Chondrocyte (in vitro differentiated cells): Measurements from ENCODE around the gene SNAPC4. TPM values are rescaled to one million over a fixed set of nuclear protein-coding genes. Genes with fewer than 3 reads are reported as not detected.

ENCODE experiments used
- DNase-seq: peaks from one replicate; pipeline ENCODE4 v3.0.0; 2021; ENCODE audit warnings: mixed read lengths, low spot score
- H3K27ac Mint-ChIP-seq: one replicate; pipeline ENCODE4 v1.8.0; 2021; ENCODE audit warnings: mild to moderate bottlenecking, moderate library complexity, mixed read lengths; ENCODE audit not compliant: unreplicated experiment
- H3K27me3 Mint-ChIP-seq: 2 replicates; pipeline ENCODE4 v1.8.0; 2021; ENCODE audit warnings: low read depth, mixed read lengths
- H3K36me3 Mint-ChIP-seq: 2 replicates; pipeline ENCODE4 v1.8.0; 2021; ENCODE audit warnings: low read depth, mixed read lengths
- H3K4me1 Mint-ChIP-seq: 2 replicates; pipeline ENCODE4 v1.8.0; 2021; ENCODE audit warnings: low read depth, mild to moderate bottlenecking, mixed read lengths
- H3K4me3 Mint-ChIP-seq: one replicate; pipeline ENCODE4 v1.8.0; 2021; ENCODE audit warnings: mild to moderate bottlenecking, moderate library complexity, mixed read lengths; ENCODE audit not compliant: unreplicated experiment
- H3K9me3 Mint-ChIP-seq: 2 replicates; pipeline ENCODE4 v1.8.0; 2021; ENCODE audit warnings: low read depth, mixed read lengths
- total RNA-seq: library from RNA; stranded (reverse); gene quantifications from 3 replicates; pipeline ENCODE4 v1.2.1, GENCODE V29; 2021
- TF ChIP-seq, protein P1 (sequence below): fragments of 200-600 bp; sonication (generic); IDR thresholded peaks from 2 replicates; pipeline ENCODE4 v1.5.0; 2021; ENCODE audit warnings: antibody characterized with exemption, mild to moderate bottlenecking, moderate library complexity

SNAPC4 gene
- total RNA-seq, 1 donor from 2014 or later: 7.9 TPM

DNA sequence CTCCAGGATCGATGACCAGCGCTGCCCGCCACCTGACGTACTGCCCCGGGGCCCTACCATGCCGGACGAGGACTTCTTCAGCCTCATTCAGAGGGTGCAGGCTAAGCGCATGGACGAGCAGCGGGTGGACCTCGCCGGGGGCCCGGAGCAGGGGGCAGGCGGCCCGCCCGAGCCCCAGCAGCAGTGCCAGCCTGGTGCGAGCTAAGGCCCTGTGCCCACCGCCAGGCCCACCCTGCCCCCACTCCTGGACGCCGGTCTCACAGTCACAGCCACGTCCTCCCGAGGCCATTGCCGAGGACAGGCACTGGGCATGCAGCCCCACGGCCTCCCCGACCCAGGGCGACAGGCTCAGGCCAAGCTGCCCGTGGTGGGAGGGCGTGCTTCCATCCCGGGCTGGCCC is 42.0 kb downstream of the SNAPC4 start:
- DNase-seq: no peak
- H3K27ac Mint-ChIP-seq: no peak overlapping the region
- peaks cover 16% of the 10 kb centered on the region for H3K4me1 Mint-ChIP-seq
- no peaks in the 10 kb centered on the region for H3K9me3 Mint-ChIP-seq
- H3K4me3 Mint-ChIP-seq: no peak overlapping the region
- no peaks in the 10 kb centered on the region for H3K36me3 Mint-ChIP-seq
- no peaks in the 10 kb centered on the region for H3K27me3 Mint-ChIP-seq
- TF ChIP-seq, protein P1, sequence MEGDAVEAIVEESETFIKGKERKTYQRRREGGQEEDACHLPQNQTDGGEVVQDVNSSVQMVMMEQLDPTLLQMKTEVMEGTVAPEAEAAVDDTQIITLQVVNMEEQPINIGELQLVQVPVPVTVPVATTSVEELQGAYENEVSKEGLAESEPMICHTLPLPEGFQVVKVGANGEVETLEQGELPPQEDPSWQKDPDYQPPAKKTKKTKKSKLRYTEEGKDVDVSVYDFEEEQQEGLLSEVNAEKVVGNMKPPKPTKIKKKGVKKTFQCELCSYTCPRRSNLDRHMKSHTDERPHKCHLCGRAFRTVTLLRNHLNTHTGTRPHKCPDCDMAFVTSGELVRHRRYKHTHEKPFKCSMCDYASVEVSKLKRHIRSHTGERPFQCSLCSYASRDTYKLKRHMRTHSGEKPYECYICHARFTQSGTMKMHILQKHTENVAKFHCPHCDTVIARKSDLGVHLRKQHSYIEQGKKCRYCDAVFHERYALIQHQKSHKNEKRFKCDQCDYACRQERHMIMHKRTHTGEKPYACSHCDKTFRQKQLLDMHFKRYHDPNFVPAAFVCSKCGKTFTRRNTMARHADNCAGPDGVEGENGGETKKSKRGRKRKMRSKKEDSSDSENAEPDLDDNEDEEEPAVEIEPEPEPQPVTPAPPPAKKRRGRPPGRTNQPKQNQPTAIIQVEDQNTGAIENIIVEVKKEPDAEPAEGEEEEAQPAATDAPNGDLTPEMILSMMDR: no peak

DNA sequence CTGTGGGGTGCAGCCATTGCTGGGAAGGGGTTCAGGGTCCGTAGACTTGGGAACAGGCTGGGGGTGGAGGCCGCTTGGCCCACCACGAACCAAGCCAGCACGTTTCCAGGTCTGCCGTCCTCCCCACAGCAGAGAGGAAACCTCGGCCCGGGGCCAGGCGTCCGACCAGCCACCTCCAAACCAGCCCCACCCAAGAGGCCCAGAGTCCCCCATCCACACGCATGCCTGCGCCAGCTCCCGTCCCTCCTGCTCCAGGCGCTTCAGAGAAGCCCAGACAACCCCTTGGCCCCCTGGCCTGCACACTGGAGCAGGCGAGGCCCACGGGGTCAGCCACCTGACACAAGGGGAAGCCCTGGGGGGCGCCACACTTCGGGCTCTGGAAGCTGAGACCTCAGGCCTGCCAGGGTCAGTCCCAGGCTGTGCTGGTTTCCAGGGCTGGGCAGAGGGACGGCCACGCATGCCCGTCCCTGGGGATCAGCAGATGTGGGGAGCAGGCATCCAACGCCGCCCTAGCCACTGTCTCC is 42.7 kb downstream of the SNAPC4 start:
- no peak overlapping the region for H3K27ac Mint-ChIP-seq

DNA sequence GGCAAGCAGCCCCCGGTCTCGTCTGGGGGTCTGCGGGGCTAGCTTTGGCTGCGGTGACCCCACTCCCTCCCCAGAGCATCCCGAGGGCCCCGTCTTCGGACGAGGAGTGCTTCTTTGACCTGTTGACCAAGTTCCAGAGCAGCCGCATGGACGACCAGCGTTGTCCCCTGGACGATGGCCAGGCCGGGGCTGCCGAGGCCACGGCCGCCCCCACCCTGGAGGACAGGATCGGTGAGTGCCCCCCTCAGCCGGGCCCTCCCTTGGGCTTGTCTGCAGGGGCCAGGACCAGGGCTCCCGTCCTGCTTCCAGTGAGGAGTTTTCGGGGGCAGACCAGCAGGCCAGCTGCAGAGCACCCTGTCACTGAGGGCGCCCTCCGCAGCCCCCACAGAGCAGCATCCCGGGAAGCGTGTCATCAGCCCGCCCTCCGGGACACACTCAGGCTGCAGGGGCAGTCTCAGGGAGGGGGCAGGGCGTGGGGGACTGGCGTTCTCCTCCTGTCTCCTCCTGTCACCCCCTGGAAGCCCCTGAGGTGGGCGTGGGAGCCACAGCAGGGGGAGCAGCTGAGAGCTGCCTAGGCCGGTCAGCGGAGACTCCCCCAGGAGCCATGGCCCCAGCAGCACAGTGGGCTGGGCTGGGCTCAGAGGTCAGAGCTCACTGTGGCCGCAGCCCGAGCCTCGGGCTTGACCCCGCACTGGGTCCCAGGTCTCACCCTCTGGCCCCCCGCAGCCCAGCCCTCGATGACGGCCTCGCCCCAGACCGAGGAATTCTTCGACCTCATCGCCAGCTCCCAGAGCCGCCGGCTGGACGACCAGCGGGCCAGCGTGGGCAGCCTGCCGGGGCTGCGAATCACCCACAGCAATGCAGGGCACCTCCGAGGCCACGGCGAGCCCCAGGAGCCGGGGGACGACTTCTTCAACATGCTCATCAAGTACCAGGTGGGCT is 44.1 kb downstream of the SNAPC4 start:
- TF ChIP-seq, protein P1: no peak

More for the DNA sequence above, 42.7 kb downstream of the SNAPC4 start:
- no peaks in the 10 kb centered on the region for H3K27me3 Mint-ChIP-seq
- no peaks in the 10 kb centered on the region for H3K9me3 Mint-ChIP-seq
- no peaks in the 10 kb centered on the region for H3K36me3 Mint-ChIP-seq
- H3K4me3 Mint-ChIP-seq: no peak overlapping the region
- H3K4me1 Mint-ChIP-seq: peaks cover 11% of the 10 kb centered on the region
- DNase-seq: no peak
- TF ChIP-seq, protein P1: no peak

DNA sequence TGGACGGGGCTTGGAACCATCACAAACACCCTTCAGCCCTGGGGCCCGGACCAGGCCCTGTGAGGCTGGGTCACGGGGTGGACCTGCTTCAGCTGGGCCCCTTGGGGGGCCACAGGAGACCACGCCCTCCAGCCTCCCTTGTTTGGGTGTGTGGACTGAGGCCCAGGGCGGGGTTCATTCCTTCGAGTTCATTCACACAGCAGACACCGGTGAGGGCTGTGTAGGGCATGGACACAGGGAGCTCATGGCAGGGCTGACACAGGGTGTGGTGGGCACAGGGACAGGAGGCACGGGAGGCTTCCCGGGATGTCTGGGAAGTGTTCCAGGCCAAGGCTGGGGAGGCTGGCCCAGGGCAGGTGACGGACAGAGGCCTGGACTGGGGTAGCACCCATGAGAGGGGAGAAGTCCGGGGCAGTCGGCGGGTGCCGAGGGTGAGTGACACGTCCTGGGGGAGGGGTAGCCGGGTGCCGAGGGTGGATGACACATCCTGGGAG is 45.3 kb downstream of the SNAPC4 start:
- H3K4me1 Mint-ChIP-seq: peaks cover 11% of the 10 kb centered on the region
- H3K36me3 Mint-ChIP-seq: no peaks in the 10 kb centered on the region
- H3K27me3 Mint-ChIP-seq: no peaks in the 10 kb centered on the region
- H3K27ac Mint-ChIP-seq: peak overlapping the region; percentile 75
- no peak overlapping the region for H3K4me3 Mint-ChIP-seq
- TF ChIP-seq, protein P1: no peak
- H3K9me3 Mint-ChIP-seq: no peaks in the 10 kb centered on the region
- no peak for DNase-seq

More for the DNA sequence above, 44.1 kb downstream of the SNAPC4 start:
- Mint-ChIP-seq H3K27ac (no peak overlapping the region), H3K4me1 (peaks cover 11% of the 10 kb centered on the region), H3K4me3 (no peak overlapping the region), H3K36me3 (no peaks in the 10 kb centered on the region), H3K27me3 (no peaks in the 10 kb centered on the region), H3K9me3 (no peaks in the 10 kb centered on the region)
- no peak for DNase-seq

DNA sequence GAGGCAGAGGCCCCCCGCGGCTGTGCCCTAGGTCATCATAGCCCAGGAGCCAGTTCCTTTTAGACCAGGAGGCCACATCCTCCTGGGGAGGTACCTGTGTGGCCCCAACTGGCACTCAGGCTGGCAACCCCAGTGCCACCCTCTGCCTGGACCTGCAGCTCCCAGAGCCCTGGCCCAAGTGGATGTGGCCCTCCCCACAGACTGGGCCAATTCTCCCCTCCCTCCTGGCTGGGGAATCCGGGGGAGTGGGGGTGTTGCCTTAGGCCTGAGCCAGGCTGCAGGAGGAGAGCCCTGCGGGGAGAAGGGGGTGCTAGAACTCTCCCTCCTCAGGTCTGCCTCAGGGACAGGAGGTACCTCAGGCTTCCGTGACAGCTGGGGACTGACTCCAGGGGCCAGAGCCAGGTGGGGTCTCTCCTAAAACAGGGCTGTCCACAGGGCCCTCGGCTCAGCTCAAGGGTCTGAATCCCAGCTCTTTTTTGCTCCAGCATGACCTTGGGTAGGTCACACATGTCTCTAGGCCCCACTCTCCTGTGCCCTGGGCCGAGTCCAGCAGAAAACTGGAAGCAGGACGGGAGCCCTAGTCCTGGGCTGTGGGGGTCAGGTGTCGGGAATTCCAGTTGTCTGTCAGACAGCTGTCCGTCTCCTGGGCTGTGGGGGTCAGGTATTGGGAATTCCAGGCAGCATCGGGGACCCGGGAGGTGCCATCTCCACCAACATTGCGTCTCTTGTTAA is 46.0 kb downstream of the SNAPC4 start:
- no peaks in the 10 kb centered on the region for H3K9me3 Mint-ChIP-seq
- DNase-seq: no peak
- H3K4me3 Mint-ChIP-seq: no peak overlapping the region
- TF ChIP-seq, protein P1: no peak
- H3K27ac Mint-ChIP-seq: peak overlapping the region; percentile 75
- peaks cover 11% of the 10 kb centered on the region for H3K4me1 Mint-ChIP-seq
- H3K36me3 Mint-ChIP-seq: no peaks in the 10 kb centered on the region
- H3K27me3 Mint-ChIP-seq: no peaks in the 10 kb centered on the region
